BE2C (cell line): ENCODE data around the gene RNF182.
"Not testable (repeated sequence)": the region's sequence is repeated elsewhere in the genome, so short reads cannot be mapped to it uniquely, and the experiment has no call there.

Experiments
- DNase-seq: peaks from one replicate; pipeline ENCODE4 v3.0.0-alpha.2; 2020
- H3K27me3 ChIP-seq: fragments of 250-450 bp; sonication (Bioruptor Pico); 2 replicates; pipeline ENCODE4 v1.5.1; 2020; ENCODE audit warnings: mild to moderate bottlenecking
- H3K36me3 ChIP-seq: fragments of 250-450 bp; sonication (Bioruptor Pico); 2 replicates; pipeline ENCODE4 v1.5.1; 2020; ENCODE audit warnings: mild to moderate bottlenecking
- H3K4me1 ChIP-seq: fragments of 250-450 bp; sonication (Bioruptor Pico); 2 replicates; pipeline ENCODE4 v1.5.1; 2020
- H3K4me3 ChIP-seq: 2 replicates; pipeline ENCODE4 v1.5.1; 2011; ENCODE audit warnings: low read depth, low read length
- H3K9me3 ChIP-seq: fragments of 250-450 bp; sonication (Bioruptor Pico); 2 replicates; pipeline ENCODE4 v1.5.1; 2020
- TF ChIP-seq, protein P1 (sequence below): IDR thresholded peaks from 2 replicates; pipeline ENCODE4 v1.5.1; 2012; ENCODE audit warnings: mild to moderate bottlenecking, low read depth, low read length

Gene RNF182

GRCh38 chr6:13971303-13971702 is 46.6 kb downstream of the RNF182 start:
- no peaks in the 10 kb centered on the region for H3K27me3 ChIP-seq
- DNase-seq: no peak
- TF ChIP-seq, protein P1, sequence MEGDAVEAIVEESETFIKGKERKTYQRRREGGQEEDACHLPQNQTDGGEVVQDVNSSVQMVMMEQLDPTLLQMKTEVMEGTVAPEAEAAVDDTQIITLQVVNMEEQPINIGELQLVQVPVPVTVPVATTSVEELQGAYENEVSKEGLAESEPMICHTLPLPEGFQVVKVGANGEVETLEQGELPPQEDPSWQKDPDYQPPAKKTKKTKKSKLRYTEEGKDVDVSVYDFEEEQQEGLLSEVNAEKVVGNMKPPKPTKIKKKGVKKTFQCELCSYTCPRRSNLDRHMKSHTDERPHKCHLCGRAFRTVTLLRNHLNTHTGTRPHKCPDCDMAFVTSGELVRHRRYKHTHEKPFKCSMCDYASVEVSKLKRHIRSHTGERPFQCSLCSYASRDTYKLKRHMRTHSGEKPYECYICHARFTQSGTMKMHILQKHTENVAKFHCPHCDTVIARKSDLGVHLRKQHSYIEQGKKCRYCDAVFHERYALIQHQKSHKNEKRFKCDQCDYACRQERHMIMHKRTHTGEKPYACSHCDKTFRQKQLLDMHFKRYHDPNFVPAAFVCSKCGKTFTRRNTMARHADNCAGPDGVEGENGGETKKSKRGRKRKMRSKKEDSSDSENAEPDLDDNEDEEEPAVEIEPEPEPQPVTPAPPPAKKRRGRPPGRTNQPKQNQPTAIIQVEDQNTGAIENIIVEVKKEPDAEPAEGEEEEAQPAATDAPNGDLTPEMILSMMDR: no peak
- H3K9me3 ChIP-seq: no peaks in the 10 kb centered on the region
- H3K4me3 ChIP-seq: no peak overlapping the region
- no peaks in the 10 kb centered on the region for H3K4me1 ChIP-seq
- H3K36me3 ChIP-seq: no peaks in the 10 kb centered on the region

GRCh38 chr6:13972602-13973001 is 47.9 kb downstream of the RNF182 start:
- DNase-seq, H3K27me3 ChIP-seq, H3K4me3 ChIP-seq, H3K4me1 ChIP-seq, H3K36me3 ChIP-seq, H3K9me3 ChIP-seq: not testable (repeated sequence)

- H3K36me3 ChIP-seq, H3K27me3 ChIP-seq, DNase-seq, H3K4me1 ChIP-seq, H3K4me3 ChIP-seq, H3K9me3 ChIP-seq: not testable (repeated sequence)
Observed at GRCh38 chr6:13973422-13973821, 48.7 kb downstream of the RNF182 start.

GRCh38 chr6:13978102-13978640 is 53.4 kb downstream of the RNF182 start:
- no peaks in the 10 kb centered on the region for H3K36me3 ChIP-seq
- TF ChIP-seq, protein P1: no peak
- no peak for DNase-seq
- no peaks in the 10 kb centered on the region for H3K9me3 ChIP-seq
- no peaks in the 10 kb centered on the region for H3K27me3 ChIP-seq
- no peak overlapping the region for H3K4me3 ChIP-seq
- H3K4me1 ChIP-seq: no peaks in the 10 kb centered on the region

DNA sequence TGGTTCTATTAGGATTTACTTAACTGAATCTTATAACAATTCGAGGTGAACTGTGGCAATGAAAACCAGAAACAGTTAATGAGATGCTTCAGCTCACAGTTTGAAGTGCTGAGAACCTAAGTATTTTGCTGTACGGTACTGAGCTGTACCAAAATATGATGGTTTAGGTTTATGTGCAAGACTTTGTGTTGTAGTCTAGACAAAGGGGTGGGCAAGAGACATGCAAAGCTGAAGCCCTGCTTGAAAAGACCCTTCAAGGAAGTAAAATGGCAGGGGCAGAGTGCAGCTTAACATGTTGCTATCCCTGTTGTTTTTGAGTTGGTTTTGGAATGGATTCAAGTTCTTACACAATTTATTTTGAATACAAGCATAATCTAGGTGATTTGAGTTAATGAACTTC is 54.0 kb downstream of the RNF182 start:
- TF ChIP-seq, protein P1: no peak
- H3K4me1 ChIP-seq: no peaks in the 10 kb centered on the region

GRCh38 chr6:13979284-13980171 is 54.8 kb downstream of the RNF182 start:
- TF ChIP-seq, protein P1: no peak
- no peak for DNase-seq
- Histone ChIP-seq H3K4me3 (no peak overlapping the region), H3K36me3 (no peaks in the 10 kb centered on the region), H3K9me3 (no peaks in the 10 kb centered on the region), H3K27me3 (no peaks in the 10 kb centered on the region), H3K4me1 (no peaks in the 10 kb centered on the region)

More for the DNA sequence above, 54.0 kb downstream of the RNF182 start:
- DNase-seq: no peak
- no peak overlapping the region for H3K4me3 ChIP-seq
- H3K36me3 ChIP-seq: no peaks in the 10 kb centered on the region
- no peaks in the 10 kb centered on the region for H3K9me3 ChIP-seq
- H3K27me3 ChIP-seq: no peaks in the 10 kb centered on the region

GRCh38 chr6:13980534-13980933 is 55.8 kb downstream of the RNF182 start:
- Histone ChIP-seq H3K4me1 (no peaks in the 10 kb centered on the region), H3K4me3 (no peak overlapping the region), H3K36me3 (no peaks in the 10 kb centered on the region), H3K27me3 (no peaks in the 10 kb centered on the region), H3K9me3 (no peaks in the 10 kb centered on the region)
- DNase-seq: no peak
- TF ChIP-seq, protein P1: no peak
